Fibroblast of skin of back (primary cell): ENCODE data around the gene RASSF8. TPM values are rescaled to one million over a fixed set of nuclear protein-coding genes. Genes with fewer than 3 reads are reported as not detected.

Source experiments
- DNase-seq: peaks from one replicate; pipeline ENCODE4 v3.0.0-alpha.2; 2013
- polyA plus RNA-seq, 2 experiments: library from polyadenylated mRNA; unstranded; fragments of 120-200 nt; gene quantifications; one replicate each; pipeline ENCODE4 v1.2.1, GENCODE V29; 2013; ENCODE audit not compliant: insufficient read length in 2 of 2

The RASSF8 gene
- polyA plus RNA-seq (2013, experiment 1 of 2; ENCODE audit: insufficient read length), result 20.3 TPM
- 21.3 TPM for polyA plus RNA-seq (2013, experiment 2 of 2; ENCODE audit: insufficient read length)

GRCh38 chr12:25958428-25959070, at the start of gene RASSF8:
TSS of gene RASSF8 (plus strand) at chr12:25958682. CDS start at chr12:26055344, 96,662 bp downstream.
- DNase-seq, result peak; percentile 83

- DNase-seq, result no peak
Observed at GRCh38 chr12:25914551-25914950, 43.9 kb upstream of the RASSF8 start.

DNA sequence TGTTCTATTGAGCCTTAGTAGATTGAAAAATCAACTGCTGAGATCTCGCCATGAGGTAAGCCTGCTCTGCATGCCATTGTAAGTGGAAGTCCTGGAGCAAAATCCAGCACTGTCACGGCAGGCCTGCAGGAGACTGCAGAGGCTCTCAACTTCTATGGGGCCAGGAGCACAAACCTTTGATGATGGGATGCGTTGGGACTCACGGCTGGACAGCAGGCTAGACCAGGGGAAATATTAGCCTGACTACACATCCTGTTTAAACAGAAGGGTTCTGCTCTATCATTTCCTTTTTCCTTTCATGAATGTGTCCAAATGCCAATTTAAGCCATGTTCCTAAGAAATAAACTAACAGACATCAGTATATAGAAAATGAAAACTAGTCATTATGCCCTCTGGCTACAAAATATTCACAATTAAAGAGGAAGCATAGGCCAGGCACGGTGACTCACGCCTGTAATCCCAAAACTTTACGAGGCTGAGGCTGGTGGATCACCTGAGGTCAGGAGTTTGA, 33.9 kb upstream of the RASSF8 start:
- DNase-seq, result no peak

DNA sequence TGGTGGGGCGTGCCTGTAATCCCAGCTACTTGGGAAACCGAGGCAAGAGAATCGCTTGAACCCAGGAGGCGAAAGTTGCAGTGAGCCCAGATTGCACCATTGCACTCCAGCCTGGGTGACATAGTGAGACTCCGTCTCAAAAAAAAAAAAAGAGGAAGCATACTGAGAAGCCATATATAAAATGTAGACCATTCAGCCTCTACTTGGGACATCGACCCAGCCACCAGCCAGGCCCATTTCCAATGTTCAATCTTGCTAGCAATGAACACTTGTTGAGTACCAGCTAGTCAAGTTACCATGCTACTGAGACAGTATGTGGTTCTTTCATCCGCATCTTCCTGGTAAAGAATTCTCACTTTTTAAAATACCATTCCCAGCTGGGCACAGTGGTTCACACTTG, 33.4 kb upstream of the RASSF8 start:
- DNase-seq, result no peak

DNA sequence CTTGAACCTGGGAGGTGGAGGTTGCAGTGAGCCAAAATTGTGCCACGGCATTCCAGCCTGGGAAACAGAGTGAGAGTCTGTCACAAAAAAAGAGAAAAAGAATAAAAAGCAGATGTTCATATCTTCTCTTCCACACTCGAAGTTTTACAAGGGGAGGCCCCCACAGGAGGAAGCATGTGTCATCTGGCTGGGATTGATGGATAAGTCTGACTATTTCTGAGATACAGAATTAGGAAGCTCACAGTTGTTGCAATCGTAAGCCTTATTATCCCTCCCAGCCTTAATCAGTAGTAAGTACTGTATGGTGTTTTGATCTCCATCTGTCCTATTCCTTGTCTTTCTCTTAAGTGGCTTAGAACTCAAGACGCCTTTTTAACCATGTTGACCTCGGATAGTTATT, 31.9 kb upstream of the RASSF8 start:
- DNase-seq, result no peak

- peak; percentile 65 for DNase-seq
Observed at GRCh38 chr12:25929142-25929541, 29.3 kb upstream of the RASSF8 start.

- no peak for DNase-seq
Observed at GRCh38 chr12:25932971-25933370, 25.5 kb upstream of the RASSF8 start.

DNA sequence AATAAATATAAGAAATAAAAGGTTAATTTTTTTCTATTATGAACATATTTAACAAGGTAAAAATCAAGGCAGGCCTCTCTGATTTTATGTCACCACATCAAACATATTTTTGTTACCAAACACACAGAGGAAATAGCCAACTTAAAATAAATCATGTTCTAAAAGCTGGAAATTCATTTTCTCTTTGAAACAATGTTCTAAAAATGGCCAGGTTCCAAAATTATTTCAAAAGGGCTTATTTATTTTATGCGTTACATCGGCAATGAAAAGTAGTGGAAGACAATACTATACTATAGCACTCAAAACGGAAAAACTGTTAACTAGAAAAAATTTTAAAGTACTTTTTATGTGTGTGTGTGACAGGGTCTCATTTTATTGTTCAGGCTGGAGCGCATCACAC, 24.0 kb upstream of the RASSF8 start:
- DNase-seq, result no peak

DNA sequence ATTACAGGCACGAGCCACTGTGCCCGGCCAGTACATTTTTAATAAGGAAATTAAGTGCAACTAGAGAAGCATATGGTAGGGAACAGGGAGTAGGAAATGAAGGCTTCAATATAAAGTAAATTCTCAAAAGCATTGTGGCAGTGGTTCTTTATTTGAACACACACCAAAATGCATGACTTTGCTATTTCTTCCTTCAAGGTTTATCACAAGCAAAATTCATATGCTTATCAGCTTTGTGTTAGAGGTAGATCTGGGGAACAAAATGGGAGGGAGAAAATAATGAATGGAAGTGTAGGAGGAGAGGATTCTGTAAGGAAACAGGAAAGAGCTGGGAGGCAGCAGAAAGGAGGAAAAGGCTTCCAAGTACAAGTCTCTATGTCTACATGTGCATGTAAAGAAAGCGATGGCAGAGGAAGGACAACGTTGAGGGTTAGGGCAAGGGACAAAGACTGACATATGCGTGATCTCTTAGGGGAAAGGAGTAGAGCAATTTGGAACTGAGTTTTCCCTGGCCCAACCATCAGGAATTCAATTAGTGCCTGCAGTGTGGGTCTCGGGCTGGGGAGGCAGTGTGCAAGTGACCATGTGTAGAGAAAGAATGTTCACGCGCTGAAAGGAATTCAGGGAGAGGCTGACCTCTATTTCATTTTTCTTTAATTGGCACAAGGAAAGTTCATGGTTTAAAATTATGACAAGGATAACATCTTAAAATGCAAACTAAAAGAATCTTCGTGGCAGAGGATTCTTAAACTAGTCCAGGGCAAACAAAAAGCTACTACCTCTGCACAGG, 22.9 kb upstream of the RASSF8 start:
- peak; percentile 35 for DNase-seq

- DNase-seq, result no peak
Observed at GRCh38 chr12:25937096-25937495, 21.4 kb upstream of the RASSF8 start.

DNA sequence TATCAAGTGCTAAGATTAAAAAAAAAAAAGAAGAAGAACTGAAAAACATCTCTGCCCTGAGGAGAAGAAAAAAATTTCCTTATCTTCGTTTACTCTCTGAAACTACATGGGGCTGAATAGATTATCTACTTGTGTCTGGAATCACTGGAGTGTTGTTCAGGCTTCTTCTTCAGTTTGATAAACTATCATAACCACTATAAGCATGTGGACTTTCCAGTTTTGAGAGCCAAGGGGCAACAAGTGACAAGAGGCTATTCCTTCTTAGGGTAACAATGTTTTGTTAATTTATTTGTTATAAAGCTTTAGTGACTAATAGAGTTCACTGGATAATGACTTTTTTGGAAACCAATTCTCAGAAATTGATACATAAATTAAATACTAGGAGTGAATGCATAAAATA, 19.9 kb upstream of the RASSF8 start:
- no peak for DNase-seq

DNA sequence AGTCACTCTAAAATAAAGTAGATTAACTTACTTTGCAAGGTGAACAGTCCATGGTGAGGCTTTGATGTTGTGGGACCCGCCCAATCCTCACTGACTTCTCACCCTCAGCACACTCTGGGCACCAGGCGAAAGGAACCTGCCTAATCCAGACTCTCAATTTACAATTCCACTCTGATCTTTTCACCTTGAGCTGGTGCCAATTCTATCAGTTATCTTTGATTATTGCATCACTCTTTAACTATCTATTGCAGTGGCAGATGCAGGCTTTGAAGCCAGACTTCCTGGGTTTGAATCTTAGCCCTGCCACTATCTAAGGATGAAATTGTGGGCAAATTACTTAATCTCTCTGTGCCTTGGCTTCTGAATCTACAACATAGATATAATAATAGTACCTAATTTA, 18.9 kb upstream of the RASSF8 start:
- no peak for DNase-seq

- no peak for DNase-seq
Observed at GRCh38 chr12:25940886-25941285, 17.6 kb upstream of the RASSF8 start.

- DNase-seq, result peak; percentile 51
Observed at GRCh38 chr12:25942709-25943108, 15.8 kb upstream of the RASSF8 start.

- DNase-seq, result no peak
Observed at GRCh38 chr12:25943940-25944339, 14.5 kb upstream of the RASSF8 start.

DNA sequence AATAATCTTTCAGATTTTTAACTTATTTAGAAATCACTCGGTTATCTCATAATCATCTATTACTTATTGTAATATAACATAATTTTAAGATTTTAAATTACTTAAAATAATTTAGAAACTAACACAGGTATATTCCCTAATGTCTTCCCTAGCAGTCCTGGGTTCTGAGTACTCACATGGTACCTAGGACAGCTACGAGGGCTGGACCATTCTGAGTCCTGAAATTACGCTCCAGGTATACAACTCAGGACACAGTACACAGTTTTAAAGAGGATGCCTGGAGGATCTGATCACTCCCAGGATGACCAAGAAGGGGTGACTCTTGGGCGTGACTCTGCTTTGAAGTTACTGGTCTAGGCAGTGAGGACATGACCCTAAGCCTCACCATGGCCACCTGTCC, 9.1 kb upstream of the RASSF8 start:
- no peak for DNase-seq

DNA sequence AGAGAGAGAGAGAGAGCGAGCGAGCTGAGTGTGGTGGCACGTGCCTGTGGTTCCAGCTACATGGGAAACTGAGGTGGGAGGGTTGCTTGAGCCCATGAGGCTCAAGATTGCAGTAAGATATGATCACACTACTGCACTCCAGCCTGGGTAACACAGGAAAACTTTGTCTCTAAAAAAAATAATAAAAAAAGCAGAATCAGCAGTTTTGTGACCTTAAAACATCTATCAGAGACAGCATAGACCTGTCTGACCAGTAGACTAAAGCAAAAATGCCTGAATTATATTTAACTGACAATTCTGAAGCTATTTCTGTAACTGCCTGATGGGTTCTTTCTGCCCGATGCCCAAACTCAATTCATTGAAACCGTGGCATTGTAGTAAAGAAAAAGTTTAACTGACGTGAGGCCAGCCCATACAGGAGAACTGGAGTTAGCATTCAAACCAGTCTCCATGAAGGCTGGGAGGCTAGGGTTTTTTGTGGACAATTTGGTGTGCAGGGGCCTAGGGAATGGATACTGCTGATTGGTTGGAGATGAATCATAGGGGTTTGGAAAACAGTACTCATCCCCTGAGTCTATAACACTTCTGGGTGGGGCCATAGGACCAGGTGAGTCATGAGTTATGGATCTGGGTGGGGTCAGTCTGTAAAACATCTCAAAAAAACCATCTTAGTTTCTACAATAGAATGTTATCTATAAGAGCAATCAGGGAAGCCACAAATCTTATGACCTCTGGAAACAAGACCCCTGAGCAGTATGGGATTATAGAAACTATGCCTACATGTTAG, 8.0 kb upstream of the RASSF8 start:
- peak; percentile 44 for DNase-seq

- DNase-seq, result peak; percentile 88
Observed at GRCh38 chr12:25957793-25958427, 572 bp upstream of the RASSF8 start.

DNA sequence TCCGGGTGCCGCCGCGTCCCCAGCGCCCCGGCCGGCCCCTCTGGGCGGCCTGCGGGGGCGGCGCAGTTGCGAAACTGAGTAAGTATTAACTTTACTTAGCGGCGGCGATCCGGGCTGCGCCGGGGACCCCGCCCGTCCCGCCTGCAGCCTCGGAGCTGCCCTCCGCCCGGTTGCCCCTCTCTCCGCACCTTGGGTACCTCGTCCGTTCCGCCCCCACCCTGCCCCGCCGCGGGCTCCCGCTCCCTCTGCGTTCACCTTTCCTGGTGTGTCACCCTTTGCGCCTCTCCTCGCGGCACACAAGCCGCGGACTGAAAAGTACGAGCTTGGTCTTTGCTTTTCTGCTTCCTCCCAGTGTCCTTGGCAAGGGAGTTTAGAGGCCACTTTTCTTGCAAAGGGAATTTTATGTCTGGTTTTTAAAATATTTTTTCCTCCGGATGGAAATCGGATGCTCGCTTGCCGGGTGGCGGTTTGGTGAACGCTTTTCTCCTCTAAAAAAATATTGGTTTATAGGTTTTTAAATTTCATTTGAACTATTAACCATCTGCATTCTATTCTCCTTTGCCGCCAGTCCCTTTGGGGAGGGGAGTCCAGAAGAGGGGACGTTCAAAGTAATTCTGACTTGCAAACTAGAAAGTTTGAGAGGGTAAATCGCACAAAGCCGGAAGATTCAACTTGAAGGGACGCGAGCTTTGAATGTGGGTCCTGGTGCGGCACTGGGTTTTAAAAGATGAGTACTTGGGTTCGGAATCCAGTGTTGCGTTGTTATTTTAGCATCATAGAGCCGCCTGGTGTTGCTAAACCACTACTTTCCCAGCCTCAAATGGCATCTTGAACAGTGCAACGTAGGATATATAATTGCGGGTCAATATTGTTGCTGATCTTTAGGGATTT, 834 bp downstream of the RASSF8 start:
- peak; percentile 81 for DNase-seq

- DNase-seq, result peak; percentile 42
Observed at GRCh38 chr12:25960143-25960542, 1.7 kb downstream of the RASSF8 start.

DNA sequence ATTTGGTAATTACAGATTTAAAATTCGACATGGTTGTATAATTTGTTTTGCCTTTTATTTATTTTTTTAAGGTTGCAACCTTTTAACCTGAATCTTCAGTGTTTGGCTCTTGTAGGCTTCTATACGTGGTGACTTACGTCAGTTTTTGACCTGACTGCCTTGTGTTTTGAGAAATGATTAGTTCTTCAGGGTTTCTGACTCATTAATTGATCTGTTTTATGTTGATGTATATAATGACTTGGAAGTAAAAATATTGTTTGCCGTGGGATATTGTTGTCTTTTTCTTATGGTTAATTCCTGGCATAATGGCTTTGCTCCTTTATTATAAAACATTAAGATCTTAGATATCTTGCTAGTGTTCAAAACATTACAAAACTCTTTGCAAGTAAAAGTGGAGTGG, 2.5 kb downstream of the RASSF8 start:
- DNase-seq, result no peak
